Measurements from ENCODE around the gene CNNM2. TPM values are rescaled to one million over a fixed set of nuclear protein-coding genes. Genes with fewer than 3 reads are reported as not detected.

The CNNM2 gene
- total RNA-seq, 1 experiment from 2014 or later, result 23.5 TPM

DNA sequence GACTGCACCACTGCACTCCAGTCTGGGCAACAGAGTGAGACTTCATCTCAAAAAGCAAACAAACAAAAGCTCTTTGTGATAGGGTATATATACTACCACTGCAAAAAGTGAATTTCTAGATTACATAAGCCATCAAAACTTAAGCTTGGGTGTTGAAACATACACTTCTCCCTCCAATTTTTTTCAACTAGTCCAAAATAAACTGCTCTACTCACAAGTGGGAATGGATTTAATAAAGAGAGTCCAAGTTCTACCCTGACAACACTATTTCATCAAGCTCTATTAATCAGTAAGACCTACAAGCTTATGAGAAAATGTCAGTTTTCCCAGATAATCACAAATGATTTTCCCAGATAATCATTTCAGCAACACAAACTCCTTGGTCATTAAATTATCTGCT is 192.3 kb downstream of the CNNM2 start:
- no peak overlapping the region for H3K4me3 Mint-ChIP-seq
- POLR2A ChIA-PET, result interaction anchor here (1.0 kb wide), 1 partner anchor 13 kb away, joined by 4 read pairs; no protein-coding TSS in a partner anchor
- ATAC-seq (no peak), DNase-seq (ENCODE audit: low spot score) (no peak)
- no peak overlapping the region for H3K27ac Mint-ChIP-seq
- H3K27me3 Mint-ChIP-seq (ENCODE audit: low read depth), result no peaks in the 10 kb centered on the region
- TF ChIP-seq FOXJ3 (CRISPR knock-in tag; IDR thresholded peaks at IDR 0.05; ENCODE audit: borderline replicate concordance) (no peak), TCF7 (CRISPR knock-in tag; IDR thresholded peaks at IDR 0.05; ENCODE audit: low read depth) (no peak), SMAD3 (CRISPR knock-in tag; IDR thresholded peaks at IDR 0.05; ENCODE audit: borderline replicate concordance) (no peak), RORB (CRISPR knock-in tag; IDR thresholded peaks at IDR 0.05) (no peak), CREB1 (CRISPR knock-in tag; IDR thresholded peaks at IDR 0.05) (no peak), NR2C2 (CRISPR knock-in tag; IDR thresholded peaks at IDR 0.05) (no peak), ESRRA (CRISPR knock-in tag; IDR thresholded peaks at IDR 0.05; ENCODE audit: borderline replicate concordance) (no peak), NFATC4 (CRISPR knock-in tag; IDR thresholded peaks at IDR 0.05) (no peak)
- TF ChIP-seq, protein P1, sequence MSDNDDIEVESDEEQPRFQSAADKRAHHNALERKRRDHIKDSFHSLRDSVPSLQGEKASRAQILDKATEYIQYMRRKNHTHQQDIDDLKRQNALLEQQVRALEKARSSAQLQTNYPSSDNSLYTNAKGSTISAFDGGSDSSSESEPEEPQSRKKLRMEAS (CRISPR knock-in tag; IDR thresholded peaks at IDR 0.05), result no peak
- TF ChIP-seq, protein P2, sequence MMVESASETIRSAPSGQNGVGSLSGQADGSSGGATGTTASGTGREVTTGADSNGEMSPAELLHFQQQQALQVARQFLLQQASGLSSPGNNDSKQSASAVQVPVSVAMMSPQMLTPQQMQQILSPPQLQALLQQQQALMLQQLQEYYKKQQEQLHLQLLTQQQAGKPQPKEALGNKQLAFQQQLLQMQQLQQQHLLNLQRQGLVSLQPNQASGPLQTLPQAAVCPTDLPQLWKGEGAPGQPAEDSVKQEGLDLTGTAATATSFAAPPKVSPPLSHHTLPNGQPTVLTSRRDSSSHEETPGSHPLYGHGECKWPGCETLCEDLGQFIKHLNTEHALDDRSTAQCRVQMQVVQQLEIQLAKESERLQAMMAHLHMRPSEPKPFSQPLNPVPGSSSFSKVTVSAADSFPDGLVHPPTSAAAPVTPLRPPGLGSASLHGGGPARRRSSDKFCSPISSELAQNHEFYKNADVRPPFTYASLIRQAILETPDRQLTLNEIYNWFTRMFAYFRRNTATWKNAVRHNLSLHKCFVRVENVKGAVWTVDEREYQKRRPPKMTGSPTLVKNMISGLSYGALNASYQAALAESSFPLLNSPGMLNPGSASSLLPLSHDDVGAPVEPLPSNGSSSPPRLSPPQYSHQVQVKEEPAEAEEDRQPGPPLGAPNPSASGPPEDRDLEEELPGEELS (CRISPR knock-in tag; IDR thresholded peaks at IDR 0.05), result no peak
- CTCF ChIA-PET, result interaction anchor here (0.6 to 7.0 kb wide), 7 partner anchors 9 to 375 kb away, joined by 3 to 46 read pairs (median 3); no protein-coding TSS in a partner anchor
- H3K9me3 Mint-ChIP-seq, result no peaks in the 10 kb centered on the region
- H3K4me1 Mint-ChIP-seq, result peaks cover 28% of the 10 kb centered on the region
- peaks cover 7% of the 10 kb centered on the region for H3K36me3 Mint-ChIP-seq

DNA sequence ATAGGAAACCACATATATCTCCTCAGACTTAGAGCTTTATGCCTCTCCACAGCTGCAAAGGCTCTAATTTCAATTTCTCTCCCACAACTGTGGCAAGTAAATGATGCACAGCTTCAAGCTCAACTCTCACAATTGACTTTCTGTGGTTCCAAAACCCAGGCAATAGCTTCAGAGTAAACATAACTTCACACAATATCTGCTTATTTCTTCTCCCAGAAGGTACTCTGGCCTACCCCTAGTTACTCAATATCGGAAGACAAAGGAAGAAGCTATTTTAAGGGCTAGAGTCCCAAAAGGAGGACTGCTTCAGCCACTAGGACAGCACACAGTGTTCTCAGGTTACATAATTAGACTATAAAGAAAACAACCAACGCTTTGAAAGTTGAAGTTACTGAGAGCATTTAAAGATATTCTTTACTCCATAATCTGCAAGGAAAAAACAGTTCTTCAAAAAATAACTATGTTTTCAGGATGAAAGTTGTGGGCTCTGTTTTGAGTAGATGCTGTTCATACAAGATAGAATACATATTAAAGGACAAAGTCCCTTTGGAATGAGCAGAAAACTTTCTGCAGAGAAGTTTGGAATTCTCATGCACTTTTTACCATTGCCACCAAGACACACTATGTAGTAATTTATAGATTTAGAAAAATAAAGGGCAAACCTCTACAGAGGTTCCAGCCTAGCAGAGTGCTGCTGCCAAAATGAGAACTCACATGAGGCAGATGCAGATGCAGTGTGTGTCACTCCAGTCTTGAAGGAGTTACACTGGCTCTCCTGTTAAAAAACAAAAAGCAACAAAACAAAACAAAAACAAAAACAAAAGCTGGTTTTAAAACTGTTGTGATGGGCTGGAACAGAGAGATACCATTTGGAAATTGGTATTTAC is 193.2 kb downstream of the CNNM2 start:
- ChIA-PET CTCF (interaction anchor here (0.5 to 7.0 kb wide), 7 partner anchors 10 to 374 kb away, joined by 3 to 46 read pairs (median 3); no protein-coding TSS in a partner anchor), POLR2A (interaction anchor here (1.0 kb wide), 1 partner anchor 13 kb away, joined by 4 read pairs; no protein-coding TSS in a partner anchor)
- Mint-ChIP-seq H3K36me3 (peaks cover 6% of the 10 kb centered on the region), H3K4me3 (no peak overlapping the region), H3K9me3 (no peaks in the 10 kb centered on the region), H3K4me1 (peaks cover 29% of the 10 kb centered on the region), H3K27ac (peak overlapping the region; percentile 38), H3K27me3 (ENCODE audit: low read depth) (no peaks in the 10 kb centered on the region)
- ATAC-seq (no peak), DNase-seq (ENCODE audit: low spot score) (no peak)
- TF ChIP-seq RELA (CRISPR knock-in tag; IDR thresholded peaks at IDR 0.05; ENCODE audit: borderline replicate concordance) (no peak), SP1 (CRISPR knock-in tag; conservative IDR thresholded peaks at IDR 0.05) (no peak), FOXP1 (CRISPR knock-in tag; IDR thresholded peaks at IDR 0.05; ENCODE audit: borderline replicate concordance) (no peak), HMGA2 (CRISPR knock-in tag; IDR thresholded peaks at IDR 0.05) (no peak), GABPB1 (CRISPR knock-in tag; IDR thresholded peaks at IDR 0.05) (no peak), TCF7 (CRISPR knock-in tag; IDR thresholded peaks at IDR 0.05; ENCODE audit: low read depth) (no peak), CREM (CRISPR knock-in tag; IDR thresholded peaks at IDR 0.05) (no peak), ZNF423 (CRISPR knock-in tag; IDR thresholded peaks at IDR 0.05) (no peak), NFE2L1 (CRISPR knock-in tag; IDR thresholded peaks at IDR 0.05) (no peak), ZNF671 (CRISPR knock-in tag; IDR thresholded peaks at IDR 0.05) (no peak)
- TF ChIP-seq, protein P3, sequence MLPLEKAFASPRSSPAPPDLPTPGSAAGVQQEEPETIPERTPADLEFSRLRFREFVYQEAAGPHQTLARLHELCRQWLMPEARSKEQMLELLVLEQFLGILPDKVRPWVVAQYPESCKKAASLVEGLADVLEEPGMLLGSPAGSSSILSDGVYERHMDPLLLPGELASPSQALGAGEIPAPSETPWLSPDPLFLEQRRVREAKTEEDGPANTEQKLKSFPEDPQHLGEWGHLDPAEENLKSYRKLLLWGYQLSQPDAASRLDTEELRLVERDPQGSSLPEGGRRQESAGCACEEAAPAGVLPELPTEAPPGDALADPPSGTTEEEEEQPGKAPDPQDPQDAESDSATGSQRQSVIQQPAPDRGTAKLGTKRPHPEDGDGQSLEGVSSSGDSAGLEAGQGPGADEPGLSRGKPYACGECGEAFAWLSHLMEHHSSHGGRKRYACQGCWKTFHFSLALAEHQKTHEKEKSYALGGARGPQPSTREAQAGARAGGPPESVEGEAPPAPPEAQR (CRISPR knock-in tag; IDR thresholded peaks at IDR 0.05), result no peak
- TF ChIP-seq, protein P4, sequence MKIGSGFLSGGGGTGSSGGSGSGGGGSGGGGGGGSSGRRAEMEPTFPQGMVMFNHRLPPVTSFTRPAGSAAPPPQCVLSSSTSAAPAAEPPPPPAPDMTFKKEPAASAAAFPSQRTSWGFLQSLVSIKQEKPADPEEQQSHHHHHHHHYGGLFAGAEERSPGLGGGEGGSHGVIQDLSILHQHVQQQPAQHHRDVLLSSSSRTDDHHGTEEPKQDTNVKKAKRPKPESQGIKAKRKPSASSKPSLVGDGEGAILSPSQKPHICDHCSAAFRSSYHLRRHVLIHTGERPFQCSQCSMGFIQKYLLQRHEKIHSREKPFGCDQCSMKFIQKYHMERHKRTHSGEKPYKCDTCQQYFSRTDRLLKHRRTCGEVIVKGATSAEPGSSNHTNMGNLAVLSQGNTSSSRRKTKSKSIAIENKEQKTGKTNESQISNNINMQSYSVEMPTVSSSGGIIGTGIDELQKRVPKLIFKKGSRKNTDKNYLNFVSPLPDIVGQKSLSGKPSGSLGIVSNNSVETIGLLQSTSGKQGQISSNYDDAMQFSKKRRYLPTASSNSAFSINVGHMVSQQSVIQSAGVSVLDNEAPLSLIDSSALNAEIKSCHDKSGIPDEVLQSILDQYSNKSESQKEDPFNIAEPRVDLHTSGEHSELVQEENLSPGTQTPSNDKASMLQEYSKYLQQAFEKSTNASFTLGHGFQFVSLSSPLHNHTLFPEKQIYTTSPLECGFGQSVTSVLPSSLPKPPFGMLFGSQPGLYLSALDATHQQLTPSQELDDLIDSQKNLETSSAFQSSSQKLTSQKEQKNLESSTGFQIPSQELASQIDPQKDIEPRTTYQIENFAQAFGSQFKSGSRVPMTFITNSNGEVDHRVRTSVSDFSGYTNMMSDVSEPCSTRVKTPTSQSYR (CRISPR knock-in tag; IDR thresholded peaks at IDR 0.05), result no peak
- TF ChIP-seq, protein P5, sequence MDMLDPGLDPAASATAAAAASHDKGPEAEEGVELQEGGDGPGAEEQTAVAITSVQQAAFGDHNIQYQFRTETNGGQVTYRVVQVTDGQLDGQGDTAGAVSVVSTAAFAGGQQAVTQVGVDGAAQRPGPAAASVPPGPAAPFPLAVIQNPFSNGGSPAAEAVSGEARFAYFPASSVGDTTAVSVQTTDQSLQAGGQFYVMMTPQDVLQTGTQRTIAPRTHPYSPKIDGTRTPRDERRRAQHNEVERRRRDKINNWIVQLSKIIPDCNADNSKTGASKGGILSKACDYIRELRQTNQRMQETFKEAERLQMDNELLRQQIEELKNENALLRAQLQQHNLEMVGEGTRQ (CRISPR knock-in tag; IDR thresholded peaks at IDR 0.05), result no peak
- TF ChIP-seq, protein P6, sequence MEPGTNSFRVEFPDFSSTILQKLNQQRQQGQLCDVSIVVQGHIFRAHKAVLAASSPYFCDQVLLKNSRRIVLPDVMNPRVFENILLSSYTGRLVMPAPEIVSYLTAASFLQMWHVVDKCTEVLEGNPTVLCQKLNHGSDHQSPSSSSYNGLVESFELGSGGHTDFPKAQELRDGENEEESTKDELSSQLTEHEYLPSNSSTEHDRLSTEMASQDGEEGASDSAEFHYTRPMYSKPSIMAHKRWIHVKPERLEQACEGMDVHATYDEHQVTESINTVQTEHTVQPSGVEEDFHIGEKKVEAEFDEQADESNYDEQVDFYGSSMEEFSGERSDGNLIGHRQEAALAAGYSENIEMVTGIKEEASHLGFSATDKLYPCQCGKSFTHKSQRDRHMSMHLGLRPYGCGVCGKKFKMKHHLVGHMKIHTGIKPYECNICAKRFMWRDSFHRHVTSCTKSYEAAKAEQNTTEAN (CRISPR knock-in tag; IDR thresholded peaks at IDR 0.05), result no peak
- TF ChIP-seq, protein P7, sequence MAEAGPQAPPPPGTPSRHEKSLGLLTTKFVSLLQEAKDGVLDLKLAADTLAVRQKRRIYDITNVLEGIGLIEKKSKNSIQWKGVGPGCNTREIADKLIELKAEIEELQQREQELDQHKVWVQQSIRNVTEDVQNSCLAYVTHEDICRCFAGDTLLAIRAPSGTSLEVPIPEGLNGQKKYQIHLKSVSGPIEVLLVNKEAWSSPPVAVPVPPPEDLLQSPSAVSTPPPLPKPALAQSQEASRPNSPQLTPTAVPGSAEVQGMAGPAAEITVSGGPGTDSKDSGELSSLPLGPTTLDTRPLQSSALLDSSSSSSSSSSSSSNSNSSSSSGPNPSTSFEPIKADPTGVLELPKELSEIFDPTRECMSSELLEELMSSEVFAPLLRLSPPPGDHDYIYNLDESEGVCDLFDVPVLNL (CRISPR knock-in tag; IDR thresholded peaks at IDR 0.05; ENCODE audit: borderline replicate concordance, low read depth), result no peak

Measured in WTC11 (cell line).